Daoy (cell line): ENCODE measurements around the gene MAML3. TPM values are rescaled to one million over a fixed set of nuclear protein-coding genes. Genes with fewer than 3 reads are reported as not detected.

ENCODE experiments used
- DNase-seq: peaks from one replicate; pipeline ENCODE4 v3.0.0-alpha.2; 2015; ENCODE audit warnings: low read depth
- total RNA-seq: library from RNA; depleted of rRNA; stranded (reverse); fragments of >200 nt; shearing (Covaris generic); gene quantifications from 2 replicates; pipeline ENCODE4 v1.2.3, GENCODE V29; 2014

MAML3 gene
- total RNA-seq, 1 experiment from 2014 or later: 2.7 TPM

DNA sequence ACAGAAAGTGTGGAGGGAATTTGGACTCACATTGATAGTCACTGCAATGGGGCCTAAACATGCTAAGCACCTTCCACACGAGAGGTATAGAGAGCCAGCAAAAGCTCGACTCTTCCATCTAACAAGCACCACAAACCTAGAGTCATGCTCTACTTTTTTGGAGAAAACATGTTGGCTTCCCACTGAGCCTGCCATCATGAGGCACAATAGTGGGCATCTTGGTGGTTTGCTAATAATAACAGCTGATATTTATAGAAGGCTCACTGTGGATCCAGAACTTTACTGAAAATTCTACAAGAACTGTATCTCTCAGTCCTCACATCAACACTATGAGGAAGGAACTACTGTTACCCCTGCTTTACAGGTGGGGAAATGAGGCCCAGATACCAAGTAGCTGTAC, 26.6 kb downstream of the MAML3 start:
- DNase-seq: no peak

DNA sequence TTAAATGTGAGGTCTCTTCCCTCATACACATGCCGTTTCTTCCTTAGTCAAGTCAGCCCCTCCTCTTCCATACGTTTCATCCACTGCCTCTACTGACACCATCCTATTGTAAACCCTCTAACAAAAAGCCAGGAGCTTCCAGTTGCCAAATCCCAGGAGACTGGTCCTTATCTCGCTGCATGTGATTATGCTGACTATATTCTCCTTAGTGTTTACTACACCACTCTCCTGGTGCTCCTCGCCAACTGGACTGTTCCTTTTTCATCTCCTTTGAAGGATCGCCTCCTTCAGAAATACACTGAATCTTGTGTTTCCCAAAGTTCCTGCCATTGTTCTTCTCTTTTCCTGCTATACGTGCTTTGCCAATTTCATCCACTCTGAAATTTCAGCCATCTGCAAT, 27.7 kb downstream of the MAML3 start:
- DNase-seq: no peak

DNA sequence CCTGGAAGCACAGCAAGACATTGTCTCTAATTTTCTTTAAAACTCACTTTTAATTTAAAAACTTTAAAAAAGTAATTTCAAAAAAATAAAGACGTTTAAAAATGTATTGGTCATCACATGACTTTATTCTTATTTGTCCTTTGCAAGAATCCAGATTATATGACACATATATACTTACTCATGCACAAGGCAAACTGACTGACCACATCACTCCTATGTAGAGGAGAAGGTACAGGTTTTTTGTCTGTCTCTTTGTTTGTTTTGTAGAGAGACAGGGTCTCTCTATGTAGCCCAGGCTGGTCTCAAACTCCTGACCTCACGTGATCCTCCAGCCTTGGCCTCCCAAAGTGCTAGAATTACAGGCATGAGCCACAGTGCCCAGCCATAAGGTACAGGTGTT, 28.6 kb downstream of the MAML3 start:
- no peak for DNase-seq

DNA sequence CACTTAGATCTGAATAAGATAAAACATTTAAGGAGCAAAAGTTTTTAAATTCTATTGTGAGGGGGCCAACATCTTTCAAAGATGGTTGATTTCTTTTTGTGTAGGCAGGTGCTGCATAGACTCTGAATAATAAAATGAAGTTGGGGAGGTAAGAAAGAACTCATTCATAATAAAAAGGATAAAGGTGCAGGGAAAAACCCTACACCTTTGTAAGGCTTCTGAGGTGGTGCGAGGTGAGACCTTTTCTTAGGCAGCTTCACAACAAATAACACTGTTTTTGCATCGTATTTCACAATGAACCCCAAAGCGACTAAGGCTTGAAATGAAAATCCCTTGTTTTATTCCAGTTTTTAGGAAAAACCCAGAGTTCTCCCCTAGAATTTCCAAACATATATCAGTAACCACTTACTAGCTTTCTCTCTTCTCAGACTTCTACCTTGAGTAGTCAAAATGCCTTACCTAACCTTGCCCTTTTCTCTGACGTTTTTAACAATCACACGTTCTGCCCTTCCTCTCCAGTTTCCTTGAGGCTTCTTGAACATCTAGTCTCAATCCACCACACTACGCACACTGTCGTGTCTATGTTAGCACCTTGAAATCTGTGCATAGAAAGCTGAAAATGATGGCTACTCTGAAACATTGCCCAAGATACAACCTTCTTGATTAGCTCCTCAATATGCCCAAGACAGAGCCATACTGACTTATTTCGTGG, 30.2 kb downstream of the MAML3 start:
- no peak for DNase-seq

DNA sequence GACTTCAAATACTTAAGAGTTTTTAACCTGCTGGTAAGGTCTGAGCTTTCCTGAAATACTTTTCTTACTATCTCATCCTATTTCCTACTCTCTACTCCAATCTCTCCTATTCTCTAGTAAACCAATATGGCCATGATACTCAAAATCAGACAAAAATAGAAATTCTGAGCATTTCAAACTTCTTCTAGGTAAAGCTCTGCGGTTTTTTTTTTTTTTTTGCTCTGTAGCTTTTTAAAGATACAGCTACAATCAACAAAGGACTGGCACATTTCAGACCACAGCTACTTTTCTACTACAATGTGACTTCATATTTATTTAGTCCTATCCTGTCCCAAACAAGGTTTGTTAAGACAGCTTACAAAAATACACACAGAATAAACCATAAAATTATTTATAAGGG, 31.1 kb downstream of the MAML3 start:
- DNase-seq: no peak

DNA sequence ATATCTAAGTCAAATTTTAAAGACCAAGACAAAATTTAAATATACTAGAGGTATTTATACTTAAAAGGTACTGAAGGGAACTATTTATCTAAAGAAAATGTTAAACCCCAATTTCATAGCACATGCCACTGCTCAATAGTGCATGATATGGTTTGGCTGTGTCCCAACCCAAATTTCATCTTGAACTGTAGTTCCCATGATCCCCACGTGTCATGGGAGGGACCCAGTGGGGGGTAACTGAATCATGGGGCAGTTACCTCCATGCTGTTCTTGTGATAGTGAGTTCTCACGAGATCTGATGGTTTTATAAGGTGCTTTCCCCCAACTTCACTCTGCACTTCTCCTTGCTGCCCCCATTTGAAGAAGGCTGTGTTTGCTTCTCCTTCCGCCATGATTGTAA, 32.3 kb downstream of the MAML3 start:
- DNase-seq: no peak

DNA sequence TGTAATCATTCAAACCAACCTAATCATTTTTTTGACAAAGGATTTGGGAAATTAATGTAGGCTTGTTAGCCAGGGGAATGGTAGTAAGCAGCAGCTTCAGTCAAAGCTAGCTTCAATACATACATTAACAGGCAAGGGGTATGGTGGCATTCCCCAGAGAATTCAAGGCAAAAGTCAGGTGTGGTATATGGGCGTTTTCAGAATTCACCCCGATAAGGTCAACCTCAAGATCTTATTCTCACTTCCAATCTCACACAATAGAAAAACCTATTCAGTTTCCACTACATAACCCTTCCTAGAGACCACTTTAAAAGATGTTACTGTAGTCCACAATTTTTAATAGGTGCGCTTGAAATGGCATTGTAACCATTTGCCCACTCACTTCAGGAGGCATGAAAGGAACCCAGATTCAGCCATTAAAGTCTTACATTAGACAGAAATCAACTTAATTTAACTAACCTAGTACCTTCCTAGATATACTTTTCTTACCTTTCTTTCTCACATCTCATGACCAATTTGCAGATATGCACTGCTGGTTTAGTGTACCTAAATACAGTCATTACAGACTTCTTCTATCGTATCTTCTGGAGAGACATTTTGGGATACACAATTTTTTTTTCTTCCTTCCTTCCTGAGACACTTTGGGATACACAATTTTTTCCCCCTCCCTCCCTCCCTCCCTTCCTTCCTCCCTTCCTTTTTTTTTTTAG, 34.9 kb downstream of the MAML3 start:
- DNase-seq: no peak

DNA sequence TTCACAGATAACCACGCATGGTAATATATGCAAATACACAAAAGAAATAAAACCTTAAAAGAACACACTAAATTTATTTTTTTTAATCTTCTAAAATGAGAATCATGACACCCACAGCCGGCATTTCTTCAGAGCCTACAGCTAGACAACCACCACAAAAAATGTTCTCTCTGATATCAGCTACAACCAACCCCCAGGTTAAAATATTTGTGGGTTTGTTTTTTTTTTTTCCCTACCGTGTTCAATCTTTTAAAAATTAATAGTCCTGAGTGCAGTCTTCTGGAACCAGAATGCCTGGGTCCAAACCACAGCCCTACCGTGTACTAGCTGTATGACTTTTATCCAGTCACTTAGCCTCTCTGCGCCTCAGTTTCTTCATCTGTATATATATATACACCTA, 36.0 kb downstream of the MAML3 start:
- DNase-seq: no peak

DNA sequence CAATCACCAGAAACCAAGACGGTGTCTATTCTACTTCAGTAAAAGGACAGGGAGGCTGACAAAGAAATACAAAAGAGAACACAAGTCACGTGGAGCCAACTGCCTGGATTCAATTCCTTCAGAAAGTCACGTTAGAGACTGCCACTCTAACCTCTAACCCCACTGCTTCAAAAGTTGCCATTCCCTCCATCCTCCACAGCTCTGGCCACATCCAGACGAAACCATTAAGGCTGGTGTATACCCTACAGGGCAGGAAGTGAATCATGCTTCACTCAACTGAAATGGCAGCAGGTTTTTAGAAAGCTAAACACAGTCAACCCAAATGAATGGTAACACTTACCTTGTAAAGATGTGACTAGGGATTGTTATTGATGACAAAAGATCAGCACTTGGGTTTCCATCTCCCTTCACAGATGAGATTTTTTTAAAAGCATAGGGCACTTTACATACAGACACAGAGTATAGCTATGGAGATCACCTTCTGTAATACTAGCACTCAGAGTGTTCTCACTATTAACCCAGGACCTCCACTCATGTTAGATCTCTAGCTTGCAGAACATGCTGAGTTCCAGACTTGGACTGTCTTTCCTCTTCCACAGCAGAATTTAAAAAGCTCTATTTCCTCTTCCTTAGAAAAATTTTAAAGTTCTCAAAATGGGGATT, 37.4 kb downstream of the MAML3 start:
- DNase-seq: peak; percentile 62

DNA sequence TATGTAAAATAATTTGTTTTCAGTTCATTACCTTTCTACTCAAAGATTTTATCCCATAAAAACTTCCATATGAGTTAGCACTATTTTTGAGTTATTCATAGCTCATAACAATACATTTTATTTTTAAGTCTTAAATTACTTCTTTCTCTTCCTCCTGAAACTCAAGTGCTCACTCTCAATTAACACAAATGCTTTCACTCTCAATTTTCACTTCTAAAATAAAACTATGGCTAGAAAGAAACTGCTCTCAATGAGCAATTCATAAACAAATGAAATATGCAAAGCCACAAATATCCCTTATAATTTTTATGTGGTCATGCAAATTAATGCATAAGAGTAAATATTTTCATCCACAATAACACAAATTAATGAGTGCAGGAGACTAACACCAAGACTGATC, 38.8 kb downstream of the MAML3 start:
- DNase-seq: no peak

DNA sequence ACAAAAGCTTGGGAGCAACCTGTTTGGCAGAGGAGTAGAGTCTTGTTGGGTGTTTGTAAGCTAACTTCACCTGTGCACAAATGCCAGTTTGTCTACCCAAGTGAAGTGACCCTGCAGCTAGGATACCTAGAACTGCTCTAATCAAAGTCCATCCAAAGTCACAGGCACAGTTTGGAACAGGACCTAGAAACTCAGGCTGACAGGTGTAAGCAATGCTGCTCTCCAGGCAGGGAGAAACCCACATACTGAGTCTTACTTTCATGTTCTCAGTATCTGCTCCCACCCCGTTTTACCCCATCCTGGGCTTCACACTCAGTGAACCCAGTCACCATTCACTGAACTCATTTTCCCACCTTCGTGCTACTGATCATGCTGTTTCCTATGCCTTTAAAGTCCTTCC, 40.3 kb downstream of the MAML3 start:
- no peak for DNase-seq

DNA sequence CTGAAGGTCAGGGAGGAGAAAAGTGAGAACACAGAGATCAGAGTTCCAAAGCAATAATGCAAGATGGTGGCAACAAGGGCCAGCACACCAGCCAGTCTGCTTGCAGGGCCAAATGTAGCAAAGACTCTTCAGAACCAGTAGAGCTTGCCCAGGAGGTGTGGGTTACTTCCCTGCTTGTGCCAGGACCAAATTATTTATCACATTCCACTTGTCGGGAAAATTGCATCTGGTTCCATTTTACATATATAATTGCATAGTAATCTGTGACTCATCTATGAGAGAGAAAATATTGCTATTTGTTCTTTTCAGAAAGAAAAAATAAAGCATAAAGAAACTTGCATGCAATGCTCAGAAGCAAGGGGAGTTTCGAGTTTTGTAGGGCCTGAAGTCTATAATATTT, 41.4 kb downstream of the MAML3 start:
- DNase-seq: no peak

DNA sequence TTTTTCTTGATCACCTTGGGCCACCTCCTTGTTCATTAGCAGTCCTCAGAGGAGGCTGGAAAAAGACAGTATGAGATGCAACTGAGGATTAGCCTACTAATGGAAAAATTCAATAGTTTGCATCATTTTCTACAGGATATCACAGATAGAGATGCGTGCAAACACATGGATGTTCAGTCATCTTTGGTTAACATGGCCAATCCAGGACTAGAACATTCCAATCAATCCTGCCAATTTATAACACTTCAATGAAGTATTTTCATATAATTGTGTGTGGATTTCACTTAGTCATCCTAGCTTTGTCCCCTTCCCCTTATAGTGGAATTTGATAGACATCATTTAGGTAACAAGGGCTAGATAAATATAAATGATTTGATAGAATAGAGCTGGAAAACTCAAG, 42.7 kb downstream of the MAML3 start:
- DNase-seq: no peak

DNA sequence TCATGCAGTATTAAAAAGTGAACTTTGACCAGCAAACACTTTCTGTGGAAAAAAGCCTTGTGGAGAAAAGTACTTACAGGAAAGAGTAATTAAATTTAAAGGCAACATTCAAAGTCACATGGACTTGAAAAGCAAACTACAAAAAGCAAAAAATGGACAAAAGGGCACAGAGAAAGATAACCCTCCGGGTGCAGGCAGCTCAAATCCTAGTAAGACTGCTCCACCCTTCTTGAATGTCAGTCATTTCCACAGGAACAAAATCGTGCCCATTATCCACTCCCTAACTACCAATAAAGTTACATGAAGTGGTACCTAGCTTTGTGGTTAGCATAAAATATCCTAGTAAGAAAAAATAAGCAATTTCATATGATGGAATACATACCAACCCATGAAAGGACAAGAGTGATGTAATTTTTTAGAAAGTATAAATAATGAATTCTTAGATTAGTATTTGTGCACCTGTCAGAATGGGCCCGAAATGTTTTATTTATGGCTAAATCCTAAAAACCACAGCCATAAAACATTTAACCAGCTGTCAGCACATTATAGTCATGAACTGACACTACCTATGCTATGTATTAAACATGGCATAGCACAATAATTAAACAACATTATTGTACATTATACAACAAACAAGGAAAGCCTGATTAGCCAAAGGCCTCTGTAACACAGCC, 43.3 kb downstream of the MAML3 start:
- DNase-seq: no peak

DNA sequence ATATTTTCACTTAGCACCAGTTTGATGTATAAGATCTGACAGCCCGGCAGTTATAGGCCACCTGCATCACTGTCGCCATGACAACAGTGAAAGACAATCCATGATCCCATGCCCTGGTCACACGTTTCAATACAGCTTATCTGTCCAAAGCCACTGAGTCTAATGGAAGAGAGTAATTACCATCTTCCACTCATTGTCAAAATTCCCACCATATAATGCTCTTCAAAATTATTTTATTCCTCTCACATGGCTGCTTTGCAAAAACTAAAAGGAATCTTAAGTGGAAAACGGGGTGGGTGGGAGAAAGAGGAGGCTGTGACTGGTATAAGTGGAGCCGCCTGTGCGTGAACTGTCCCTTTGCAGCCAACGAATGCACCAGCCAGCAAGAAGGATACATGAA, 44.2 kb downstream of the MAML3 start:
- DNase-seq: no peak

DNA sequence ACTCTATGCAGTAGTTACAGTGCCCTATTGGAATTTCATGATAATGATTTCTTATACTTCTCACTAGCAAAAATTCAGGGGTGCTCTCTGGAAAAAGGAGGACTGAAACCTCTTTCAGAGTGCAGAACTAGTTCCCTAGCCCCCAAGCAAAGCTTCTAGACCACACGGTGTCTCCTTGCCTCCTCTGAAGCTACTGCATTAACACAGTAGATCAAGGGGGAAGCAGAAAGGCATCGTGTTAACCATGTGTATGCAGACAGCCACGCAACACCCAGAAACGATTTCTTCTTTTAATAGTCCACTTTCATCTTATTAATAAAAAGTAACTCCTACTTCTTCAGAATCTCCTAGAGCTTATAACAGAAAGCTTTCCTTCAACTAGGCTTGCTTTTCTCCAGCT, 44.7 kb downstream of the MAML3 start:
- DNase-seq: no peak

DNA sequence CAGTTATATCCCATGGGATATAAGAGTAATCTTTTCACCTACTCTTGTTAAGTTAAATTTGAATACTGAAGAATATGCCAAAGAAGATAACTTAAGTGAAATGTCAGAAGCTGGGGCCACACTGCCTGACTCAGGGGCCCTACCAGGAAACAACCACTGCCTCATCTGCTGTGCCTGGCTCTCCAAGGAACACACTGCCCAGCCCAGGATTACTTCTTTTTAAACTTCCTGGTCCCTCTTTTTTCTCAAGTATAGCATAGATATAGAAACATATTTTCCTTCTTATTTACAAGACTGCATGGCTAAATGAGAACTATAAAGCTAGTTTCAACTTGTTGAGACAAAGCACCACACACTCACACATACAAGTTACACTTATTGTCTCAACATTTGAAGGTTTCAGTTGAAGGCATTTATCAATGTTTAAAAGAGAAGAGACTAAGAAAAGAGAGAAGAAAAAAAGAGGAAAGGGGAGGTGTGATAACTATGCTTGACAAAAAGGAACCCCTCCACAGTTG, 45.2 kb downstream of the MAML3 start:
- no peak for DNase-seq

DNA sequence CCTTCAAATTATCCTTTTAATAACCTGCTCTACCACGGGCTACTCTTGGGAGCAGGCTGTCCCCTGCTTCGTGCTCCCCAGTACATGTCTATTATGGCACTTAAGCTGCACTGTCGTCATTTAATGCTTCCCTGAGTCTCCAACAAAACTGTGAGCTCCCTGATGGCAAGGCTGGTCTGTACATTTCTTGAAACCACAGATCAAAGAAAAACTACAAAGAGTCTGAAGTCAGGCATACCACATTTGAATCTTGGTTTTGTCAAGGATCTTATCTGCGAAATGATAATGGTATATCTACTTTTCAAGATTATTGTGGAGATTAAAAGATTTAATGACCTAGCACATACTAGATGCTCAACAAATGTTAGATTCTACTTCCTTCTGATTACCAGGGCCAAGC, 45.7 kb downstream of the MAML3 start:
- no peak for DNase-seq

DNA sequence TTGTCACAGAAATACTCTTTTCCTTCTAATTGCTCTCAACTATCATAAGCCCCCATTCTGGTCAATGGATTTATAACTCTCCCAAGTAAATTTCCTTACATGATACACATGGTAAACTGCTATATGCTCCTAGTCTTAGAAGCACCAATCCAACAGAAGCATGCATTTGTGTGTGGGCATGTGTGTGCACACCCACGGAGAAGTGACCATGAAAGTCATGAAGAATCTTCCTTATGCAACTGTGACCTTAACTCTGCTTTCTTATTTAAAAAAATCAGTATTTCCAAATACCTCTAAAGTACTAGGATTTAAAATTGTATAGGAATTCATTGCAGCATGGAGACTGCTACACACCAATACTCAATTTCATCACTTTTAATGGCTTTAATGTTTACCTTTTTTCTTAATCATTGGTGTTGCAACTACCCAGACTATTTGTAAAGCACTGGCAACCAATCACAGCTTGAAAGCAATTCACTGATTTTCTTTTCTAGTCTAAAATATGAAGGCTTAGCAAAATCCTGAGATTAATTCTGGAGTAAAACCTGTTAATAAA, 47.6 kb downstream of the MAML3 start:
- no peak for DNase-seq

DNA sequence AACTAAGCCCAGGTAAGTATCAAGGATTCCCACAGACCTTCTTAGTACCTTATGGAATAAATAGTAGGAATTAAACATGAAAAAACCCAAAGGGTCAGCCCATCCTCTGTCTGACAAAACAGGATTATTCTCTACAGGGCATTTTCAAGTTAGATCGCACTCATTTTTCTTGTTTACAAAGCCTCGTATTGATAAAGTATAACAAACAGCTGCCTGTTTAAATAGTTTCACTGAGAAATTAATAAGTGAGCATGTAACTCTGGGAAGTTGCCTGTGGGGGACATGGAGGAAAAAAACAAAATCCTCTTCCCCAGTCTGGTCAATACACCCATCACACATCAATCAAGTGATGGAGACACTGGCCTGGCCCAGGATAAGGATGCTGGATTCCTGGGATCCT, 48.5 kb downstream of the MAML3 start:
- no peak for DNase-seq

DNA sequence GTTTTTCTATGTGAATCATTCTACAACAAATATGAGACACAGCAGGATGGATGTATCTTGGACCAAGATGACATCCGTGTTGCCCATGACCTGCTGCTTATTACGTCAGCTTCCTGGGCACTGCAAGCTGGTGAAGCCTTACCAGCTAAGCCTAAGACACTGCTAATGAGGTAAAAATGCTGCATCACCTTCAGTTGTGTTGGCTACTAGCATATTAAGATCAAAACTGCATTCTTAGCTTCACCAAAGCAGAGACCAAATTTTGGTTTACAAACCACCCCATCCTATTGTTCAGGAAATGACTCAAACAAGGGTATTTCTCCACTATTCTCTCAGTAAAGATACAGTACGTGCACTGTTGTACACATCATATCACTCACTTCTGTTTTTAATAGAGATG, 50.3 kb downstream of the MAML3 start:
- peak; percentile 46 for DNase-seq

DNA sequence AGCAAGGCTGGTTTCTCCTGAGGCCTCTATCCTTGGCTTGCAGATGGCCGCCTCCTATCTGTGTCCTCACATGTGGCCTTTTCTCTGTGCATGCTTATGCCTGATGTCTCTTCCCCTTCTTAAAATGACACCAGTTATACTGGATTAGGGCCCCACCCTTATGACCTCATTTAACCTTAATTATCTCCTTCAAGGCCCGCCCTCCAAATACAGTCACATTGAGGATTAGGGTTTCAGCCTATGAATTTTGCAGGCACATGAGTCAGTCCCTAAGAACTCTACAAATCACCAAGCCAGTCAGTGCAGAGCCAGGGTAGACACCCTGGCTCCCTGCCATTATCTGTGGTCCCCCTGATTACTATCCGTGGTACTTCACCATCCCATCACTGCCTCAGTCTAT, 51.6 kb downstream of the MAML3 start:
- no peak for DNase-seq
